Heart left ventricle (tissue), 16 donors: ENCODE data around the gene UGCG. TPM values are rescaled to one million over a fixed set of nuclear protein-coding genes. Genes with fewer than 3 reads are reported as not detected.
"Not testable (repeated sequence)": the region's sequence is repeated elsewhere in the genome, so short reads cannot be mapped to it uniquely, and the experiment has no call there.

Experiments
- ATAC-seq, 4 donors: fragments of 200-7000 bp; cut with Tn5 transposase; one replicate each; pipeline ENCODE4 v1.9.1; 2020 to 2022; ENCODE audit warnings: moderate library complexity in 4 of 4, mild to moderate bottlenecking in 3 of 4, moderate number of reproducible peaks in 1 of 4
- DNase-seq, 5 donors: peaks; one replicate each; pipeline ENCODE4 v3.0.0-alpha.2; 2020
- H3K27ac ChIP-seq, 12 donors: fragments of 200-600 bp; sonication (generic) in 4 of 12; one replicate each; pipeline versions ENCODE4 v1.5.0 to v1.8.0; 2016 to 2022; ENCODE audit warnings: mild to moderate bottlenecking in 2 of 12
- H3K27me3 ChIP-seq, 9 donors: fragments of 200-600 bp; sonication (generic) in 2 of 9; one replicate each; pipeline versions ENCODE4 v1.5.1 to v1.8.0; 2016 to 2022; ENCODE audit warnings: mild to moderate bottlenecking in 3 of 9
- H3K36me3 ChIP-seq, 9 donors: fragments of 200-600 bp; sonication (generic) in 2 of 9; one replicate each; pipeline versions ENCODE4 v1.5.0 to v1.8.0; 2018 to 2022; ENCODE audit warnings: mild to moderate bottlenecking in 2 of 9
- H3K4me1 ChIP-seq, 12 donors: fragments of 200-600 bp; sonication (generic) in 4 of 12; one replicate each; pipeline versions ENCODE4 v1.5.0 to v1.8.0; 2016 to 2022; ENCODE audit warnings: mild to moderate bottlenecking in 3 of 12
- H3K4me3 ChIP-seq, 12 donors: fragments of 200-600 bp; sonication (generic) in 4 of 12; one replicate each; pipeline versions ENCODE4 v1.5.0 to v1.8.0; 2017 to 2022; ENCODE audit warnings: mild to moderate bottlenecking in 9 of 12, moderate library complexity in 4 of 12
- H3K9me3 ChIP-seq, 12 donors: fragments of 200-600 bp; sonication (generic) in 4 of 12; one replicate each; pipeline versions ENCODE4 v1.5.0 to v1.8.0; 2016 to 2022; ENCODE audit warnings: mild to moderate bottlenecking in 1 of 12
- POLR2A ChIP-seq, 2 donors: fragments of 450-650 bp; IDR thresholded peaks; one replicate each; pipeline ENCODE4 v1.6.1; 2017; ENCODE audit warnings: antibody characterized with exemption in 2 of 2, mild to moderate bottlenecking in 2 of 2, moderate library complexity in 2 of 2
- WGBS, 4 donors: extraction: QIAGEN DNeasy Blood & Tissue Kit in 2 of 4; methylation state at CpG; one replicate each; pipeline versions ENCODE4 v1.1.5 to v1.1.7; 2013 to 2018; 5-methylcytosine and 5-hydroxymethylcytosine counted together
- intact Hi-C, 10 donors: fragments of 100-400 bp; cut with DNase I; formaldehyde crosslinking; loops; one replicate each; pipeline versions ENCODE4 v1.11.1 to v1.14.2; 2022
- polyA plus RNA-seq, 2 donors: library from polyadenylated mRNA; stranded (reverse); fragments of 200-250 nt; gene quantifications; one replicate each; pipeline ENCODE4 v1.2.3, GENCODE V29; 2013
- total RNA-seq, 9 donors: library from RNA; depleted of rRNA in 2 of 9; stranded (reverse); fragments of >200 nt in 2 of 9; fragmentation: NEBNext Ultra II Directional in 3 of 9; extraction: Animal tissue kit (Norgen Biotek cat#: 25700) in 3 of 9; gene quantifications; one replicate each; pipeline versions ENCODE4 v1.1.0 to v1.2.4, GENCODE V29; 2016 to 2023
- TF ChIP-seq, protein P1 (sequence below), 12 donors: fragments of 200-600 bp; sonication (generic) in 4 of 12; IDR thresholded peaks; one replicate each; pipeline versions ENCODE4 v1.5.0 to v1.8.0; 2018 to 2022; ENCODE audit warnings: antibody characterized with exemption in 12 of 12, mild to moderate bottlenecking in 5 of 12
- donor health status: ischemic (EF 13 %, LVEDD 7.1; RV severe dilation, severe dysfunction).
- donor health status: healthy with polysubstance abuse.
- donor health status: DM: no; HTN: yes; CAD: no.
- donor health status: DM: no; HTN: no; CAD: no.
- donor health status: ischemic (EF 25% LVEDD 6.9; RV normal size, moderate dysfunction).
- donor health status: ischemic (EF 25% LVEDD 5.7; RV mildly dilated, moderate dysfunction).
- donor health status: healthy.
- donor health status: DM: yes; HTN: yes; CAD: no.
- donor health status: ischemic (EF 35%, LVEDD 5.7; RV mildly dilated, moderate dysfunction).
- donor health status: nonischemic (EF 11% LVEDD 7.7; RV severe dilation, severe dysfunction).
- donor health status: DM: yes; HTN: yes; CAD: no.
- donor health status: PGD.
- donor health status: ischemic (EF 29% LVEDD 5.4; RV normal size, mild dysfunction).
- donor health status: nonischemic (EF 23%, LVEDD 6.1; RV moderate dilation, normal function).

UGCG gene
- total and polyA plus RNA-seq, 11 donors: 10.0 to 52.0 (median 17.5) TPM

DNA sequence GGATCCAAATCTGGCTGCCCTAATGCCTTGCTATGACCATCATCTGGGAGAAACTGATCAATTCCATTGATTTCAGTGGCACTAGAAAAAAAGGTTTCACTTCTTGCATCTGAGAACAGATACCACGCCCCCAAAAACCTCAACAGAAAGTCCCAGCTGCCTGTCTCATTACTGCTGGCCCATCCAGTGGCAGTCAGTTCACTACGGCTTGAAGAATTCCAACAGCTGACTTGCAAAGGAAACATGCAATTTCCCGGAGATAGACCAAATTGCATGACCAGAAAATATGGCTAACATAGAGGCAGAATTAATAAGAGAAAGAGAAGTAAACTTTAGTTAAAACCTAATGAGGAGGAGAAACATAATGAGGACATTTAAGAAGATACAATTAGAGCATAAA, 48.6 kb downstream of the UGCG start:
- DNase-seq: no peak
- Histone ChIP-seq H3K9me3 (no peaks in the 10 kb centered on the region), H3K27ac (peak overlapping the region in 1 of 12 donors; percentile 63), H3K27me3 (no peaks in the 10 kb centered on the region), H3K4me1 (peaks cover 0 to 38% (median 0%) of the 10 kb centered on the region in 12 donors), H3K36me3 (no peaks in the 10 kb centered on the region), H3K4me3 (no peak overlapping the region)
- TF ChIP-seq, protein P1, sequence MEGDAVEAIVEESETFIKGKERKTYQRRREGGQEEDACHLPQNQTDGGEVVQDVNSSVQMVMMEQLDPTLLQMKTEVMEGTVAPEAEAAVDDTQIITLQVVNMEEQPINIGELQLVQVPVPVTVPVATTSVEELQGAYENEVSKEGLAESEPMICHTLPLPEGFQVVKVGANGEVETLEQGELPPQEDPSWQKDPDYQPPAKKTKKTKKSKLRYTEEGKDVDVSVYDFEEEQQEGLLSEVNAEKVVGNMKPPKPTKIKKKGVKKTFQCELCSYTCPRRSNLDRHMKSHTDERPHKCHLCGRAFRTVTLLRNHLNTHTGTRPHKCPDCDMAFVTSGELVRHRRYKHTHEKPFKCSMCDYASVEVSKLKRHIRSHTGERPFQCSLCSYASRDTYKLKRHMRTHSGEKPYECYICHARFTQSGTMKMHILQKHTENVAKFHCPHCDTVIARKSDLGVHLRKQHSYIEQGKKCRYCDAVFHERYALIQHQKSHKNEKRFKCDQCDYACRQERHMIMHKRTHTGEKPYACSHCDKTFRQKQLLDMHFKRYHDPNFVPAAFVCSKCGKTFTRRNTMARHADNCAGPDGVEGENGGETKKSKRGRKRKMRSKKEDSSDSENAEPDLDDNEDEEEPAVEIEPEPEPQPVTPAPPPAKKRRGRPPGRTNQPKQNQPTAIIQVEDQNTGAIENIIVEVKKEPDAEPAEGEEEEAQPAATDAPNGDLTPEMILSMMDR (IDR thresholded peaks at IDR 0.05): no peak
- no peak for TF ChIP-seq POLR2A (IDR thresholded peaks at IDR 0.05)
- intact Hi-C loops: no loop called here
- ATAC-seq: peak in 1 of 4 donors; percentile 37
- 41 to 52% (median 50%) methylated on average over 3 of the region's 3 CpGs for WGBS, 4 donors

DNA sequence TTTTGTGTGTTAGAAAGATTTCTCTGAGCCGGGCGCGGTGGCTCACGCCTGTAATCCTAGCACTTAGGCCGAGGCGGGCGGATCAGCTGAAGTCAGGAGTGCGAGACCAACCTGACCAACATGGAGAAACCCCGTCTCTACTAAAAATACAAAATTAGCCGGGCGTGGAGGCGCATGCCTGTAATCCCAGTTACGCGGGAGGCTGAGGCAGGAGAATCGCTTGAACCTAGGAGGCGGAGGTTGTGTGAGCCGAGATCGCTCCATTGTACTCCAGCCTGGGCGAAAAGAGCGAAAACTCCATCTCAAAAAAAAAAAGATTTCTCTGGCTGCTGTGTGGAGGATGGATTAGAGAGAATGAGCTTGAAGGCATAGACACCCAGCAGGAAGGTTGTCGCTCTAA, 51.5 kb downstream of the UGCG start:
- H3K36me3 ChIP-seq, H3K27ac ChIP-seq, DNase-seq, H3K27me3 ChIP-seq, ATAC-seq, intact Hi-C loops, H3K9me3 ChIP-seq, H3K4me3 ChIP-seq: not testable (repeated sequence)
- WGBS, 4 donors: 96 to 98% (median 97%) methylated on average over 21 of the region's 21 CpGs
- peaks cover 0 to 46% (median 0%) of the 10 kb centered on the region in 12 donors for H3K4me1 ChIP-seq

DNA sequence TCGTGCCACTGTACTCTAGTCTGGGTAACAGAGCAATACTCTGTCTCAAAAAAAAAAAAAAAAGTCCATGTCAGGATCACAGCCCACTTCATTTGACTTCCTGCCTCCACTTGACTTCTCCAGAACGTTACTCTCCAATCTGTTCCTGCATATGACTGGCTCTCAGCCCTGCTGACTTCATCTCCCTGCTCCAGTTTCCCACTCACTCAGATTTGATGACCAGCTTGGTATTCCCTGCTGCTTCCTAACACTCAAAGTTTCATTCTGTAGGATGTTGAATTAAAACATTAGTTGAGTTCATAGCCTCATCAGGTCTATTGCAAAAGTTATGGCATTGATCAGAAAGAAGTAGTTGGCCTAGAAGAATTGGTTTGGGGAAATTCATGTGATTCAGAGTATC, 52.3 kb downstream of the UGCG start:
- Histone ChIP-seq H3K27me3 (no peaks in the 10 kb centered on the region), H3K27ac (peak overlapping the region in 1 of 12 donors; percentile 64), H3K9me3 (no peaks in the 10 kb centered on the region), H3K4me1 (peaks cover 0 to 51% (median 0%) of the 10 kb centered on the region in 12 donors), H3K4me3 (no peak overlapping the region), H3K36me3 (no peaks in the 10 kb centered on the region)
- no peak for TF ChIP-seq POLR2A (IDR thresholded peaks at IDR 0.05)
- TF ChIP-seq, protein P1 (IDR thresholded peaks at IDR 0.05): no peak
- DNase-seq: no peak
- intact Hi-C loops: no loop called here
- peak in 1 of 4 donors; percentile 16 for ATAC-seq
- 45 to 54% (median 48%) methylated on average over 2 of the region's 2 CpGs for WGBS, 4 donors

DNA sequence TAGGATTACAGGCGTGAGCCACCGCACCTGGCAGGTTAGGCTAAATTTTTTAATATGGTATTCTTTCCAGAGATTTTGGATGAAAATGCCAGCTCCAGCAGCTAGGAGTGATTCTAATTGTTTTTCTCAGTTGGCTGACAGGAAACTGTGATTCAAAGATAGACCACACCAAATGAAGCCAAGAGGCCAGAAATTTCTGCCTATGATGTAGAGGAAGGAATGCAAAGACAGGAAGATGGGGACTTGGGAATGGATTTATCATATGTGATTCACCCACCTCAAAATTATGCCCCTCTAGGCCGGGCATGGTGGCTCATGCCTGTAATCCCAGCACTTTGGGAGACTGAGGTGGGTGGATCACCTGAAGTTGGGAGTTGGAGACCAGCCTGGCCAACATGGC, 53.3 kb downstream of the UGCG start:
- Histone ChIP-seq H3K27ac (no peak overlapping the region), H3K4me3 (no peak overlapping the region), H3K4me1 (peaks cover 0 to 43% (median 0%) of the 10 kb centered on the region in 12 donors), H3K36me3 (no peaks in the 10 kb centered on the region), H3K27me3 (no peaks in the 10 kb centered on the region), H3K9me3 (no peaks in the 10 kb centered on the region)
- 92 to 97% (median 94%) methylated on average over 3 of the region's 3 CpGs for WGBS, 4 donors
- intact Hi-C loops: loop anchor here in 1 of 10 donors (10.0 kb wide), 1 partner anchor 55 kb away; the partner anchor contains the start of gene UGCG
- ATAC-seq: no peak
- DNase-seq: no peak
- TF ChIP-seq, protein P1 (IDR thresholded peaks at IDR 0.05): no peak
- no peak for TF ChIP-seq POLR2A (IDR thresholded peaks at IDR 0.05)

DNA sequence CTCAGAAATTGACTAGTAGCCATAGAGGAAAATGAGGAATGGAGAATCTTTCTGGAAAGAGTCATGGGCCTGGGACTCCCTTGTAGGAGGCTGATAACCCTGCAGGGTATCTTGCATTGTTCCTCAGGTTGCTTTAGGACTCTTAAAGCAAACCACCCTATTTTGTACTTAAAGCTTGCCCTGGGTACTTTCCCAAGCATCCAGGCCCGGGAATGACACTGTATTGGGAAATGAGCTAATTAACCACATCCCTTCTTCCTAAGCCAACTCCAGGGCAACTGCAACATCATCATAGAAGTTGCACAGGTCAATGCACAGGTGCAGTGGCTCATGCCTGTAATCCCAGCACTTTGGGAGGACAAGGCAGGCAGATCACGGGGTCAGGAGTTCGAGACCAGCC, 55.9 kb downstream of the UGCG start:
- TF ChIP-seq, protein P1 (IDR thresholded peaks at IDR 0.05): no peak
- TF ChIP-seq POLR2A (IDR thresholded peaks at IDR 0.05): no peak
- Histone ChIP-seq H3K27me3 (no peaks in the 10 kb centered on the region), H3K4me3 (no peak overlapping the region), H3K9me3 (no peaks in the 10 kb centered on the region), H3K27ac (no peak overlapping the region), H3K36me3 (no peaks in the 10 kb centered on the region), H3K4me1 (peaks cover 0 to 37% (median 0%) of the 10 kb centered on the region in 12 donors)
- no peak for DNase-seq
- ATAC-seq: no peak
- intact Hi-C loops: loop anchor here in 1 of 10 donors (10.0 kb wide), 1 partner anchor 58 kb away; the partner anchor contains the start of gene UGCG
- 76 to 86% (median 78%) methylated on average over 3 of the region's 3 CpGs for WGBS, 4 donors
